Activated CD4-positive, alpha-beta T cell treated with anti-CD3 and anti-CD28 coated beads for 48 hours (primary cell): ENCODE results near the gene PDE9A.

ENCODE experiments used
- DNase-seq: peaks from one replicate; pipeline ENCODE4 v3.0.0-alpha.2; 2020

PDE9A gene

DNA sequence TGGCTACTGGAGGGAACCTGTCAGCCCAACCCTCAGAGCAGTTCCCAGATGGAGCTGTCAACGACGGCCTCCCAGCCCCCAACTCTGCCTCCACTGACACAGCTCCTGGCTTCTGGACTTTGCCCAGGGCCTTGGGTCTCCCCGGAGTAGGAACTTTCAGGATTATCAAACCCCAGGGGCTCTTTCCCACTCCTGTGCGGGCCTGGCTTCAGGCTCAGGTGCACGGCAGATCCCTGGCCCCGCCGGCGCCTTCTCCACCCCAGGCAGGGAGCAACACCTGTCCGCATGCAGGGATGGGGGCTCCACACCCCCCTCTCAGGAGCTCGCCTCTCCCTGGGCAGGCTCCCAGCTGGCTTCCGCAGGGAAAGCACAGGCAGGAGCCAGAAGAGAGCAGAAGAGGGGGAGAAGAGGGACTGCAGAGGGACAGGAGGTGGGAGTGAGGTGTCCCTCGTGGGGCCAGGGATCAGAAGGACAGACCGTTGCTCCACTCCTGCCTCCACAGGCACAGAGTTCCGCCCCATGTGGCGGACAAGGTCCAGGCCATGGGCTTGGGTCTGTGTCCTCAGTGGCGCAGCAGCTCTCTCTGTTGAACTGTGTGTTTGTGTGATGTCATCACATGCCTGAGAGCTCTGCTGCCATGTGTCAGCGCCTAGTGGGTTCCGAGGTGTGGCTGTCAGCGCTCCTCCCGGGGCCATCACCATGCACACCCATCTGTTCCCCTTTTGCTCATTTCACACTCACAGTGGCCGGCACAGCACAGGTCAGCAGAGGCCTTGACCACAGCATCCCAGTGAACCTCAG, 107.7 kb downstream of the PDE9A start:
- DNase-seq: no peak

GRCh38 chr21:42761776-42762335, 108.4 kb downstream of the PDE9A start:
- no peak for DNase-seq

DNA sequence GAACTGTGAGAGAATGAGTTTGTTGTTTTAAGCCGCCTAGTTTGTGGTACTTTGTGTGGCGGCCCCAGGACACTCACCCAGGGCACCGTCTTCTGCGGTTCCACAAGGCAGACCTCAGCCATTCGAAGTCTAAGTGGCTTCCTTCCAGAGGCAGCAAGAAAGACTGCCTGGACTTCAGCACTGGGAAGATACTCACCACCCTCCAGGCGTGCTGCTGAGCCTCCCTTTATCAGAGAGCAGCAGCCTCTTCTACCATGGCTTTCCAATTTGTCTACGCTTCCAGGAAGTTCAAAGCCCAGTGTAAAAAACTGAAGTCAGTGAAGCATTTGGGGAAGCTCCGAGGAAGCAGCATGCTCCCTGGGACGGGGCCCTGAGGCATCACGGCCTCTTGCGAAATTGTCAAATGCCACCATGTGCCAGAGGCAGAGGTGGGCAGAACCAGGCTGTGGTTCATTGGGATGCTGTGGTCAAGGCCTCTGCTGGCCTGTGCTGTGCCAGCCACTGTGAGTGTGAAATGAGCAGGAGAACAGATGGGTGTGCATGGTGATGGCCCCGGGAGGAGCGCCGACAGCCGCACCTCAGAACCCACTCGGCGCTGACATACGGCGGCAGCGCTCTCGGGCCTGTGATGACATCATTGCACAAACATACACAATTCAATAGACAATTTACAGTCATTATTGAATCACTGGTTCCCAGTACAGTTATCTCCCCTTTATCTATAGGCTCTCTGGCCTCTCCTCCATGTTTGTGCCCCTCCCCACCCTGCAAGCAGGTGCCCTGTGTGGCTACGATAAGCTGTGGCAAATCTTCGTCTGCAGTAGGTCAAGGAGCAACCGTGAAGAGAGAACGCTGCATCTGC, 110.4 kb downstream of the PDE9A start:
- DNase-seq: no peak

- no peak for DNase-seq
Measured at GRCh38 chr21:42764443-42764760, 111.0 kb downstream of the PDE9A start.

- no peak for DNase-seq
Measured at GRCh38 chr21:42764883-42765282, 111.5 kb downstream of the PDE9A start.

- DNase-seq: no peak
Measured at GRCh38 chr21:42765656-42766055, 112.2 kb downstream of the PDE9A start.

DNA sequence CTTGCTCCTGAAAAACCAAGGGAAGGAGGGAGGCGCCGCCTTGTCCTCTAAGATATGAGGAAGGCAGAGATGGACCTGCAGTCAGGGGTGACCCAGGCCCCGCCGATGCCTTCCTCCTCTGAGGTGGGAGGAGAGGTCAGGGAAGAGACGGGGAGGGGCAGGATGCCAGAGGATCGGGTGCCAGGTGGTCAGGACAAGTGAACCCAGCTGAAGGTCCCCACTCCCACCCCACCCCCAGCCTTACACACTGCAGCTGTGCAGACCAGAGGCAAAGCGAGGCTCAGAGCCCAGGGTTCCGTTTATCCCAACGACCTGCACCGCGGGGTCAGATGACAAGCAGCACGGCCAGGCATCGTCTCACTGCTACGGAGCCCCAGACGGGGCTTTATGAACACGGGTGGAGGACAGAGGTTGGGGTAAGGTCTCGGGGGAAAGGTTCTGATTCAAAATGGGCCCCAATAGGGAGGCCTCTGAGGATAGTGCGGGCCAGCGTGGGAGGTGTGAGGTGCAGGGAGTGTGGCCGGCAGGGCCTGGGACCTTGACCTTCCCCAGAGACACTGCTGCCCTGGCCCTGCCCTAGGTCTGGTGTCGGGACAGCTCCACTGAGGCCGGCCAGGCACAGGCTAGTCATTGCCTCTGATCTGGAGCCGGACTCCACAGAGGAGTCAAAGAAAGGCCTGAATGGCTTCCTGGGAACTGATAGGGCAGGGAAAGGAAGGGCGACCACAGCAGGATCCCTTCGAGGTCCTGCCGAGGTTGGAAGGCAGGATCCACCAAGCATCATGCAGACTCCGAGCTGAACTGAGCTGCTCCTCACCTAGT, 113.5 kb downstream of the PDE9A start:
- no peak for DNase-seq

DNA sequence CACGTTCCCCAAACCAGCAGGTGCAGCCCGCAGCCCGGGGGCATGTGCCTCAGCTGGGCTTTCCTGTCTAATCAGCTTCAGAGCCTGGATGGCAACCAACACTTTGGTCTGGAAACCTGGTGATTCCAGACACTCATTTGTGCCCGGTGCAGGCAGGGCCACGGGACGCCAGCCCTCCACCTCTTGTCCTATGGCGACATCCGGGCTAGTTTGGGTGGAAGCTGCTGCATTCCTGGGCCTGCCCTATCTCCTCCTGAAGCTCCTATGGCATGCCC, 114.1 kb downstream of the PDE9A start:
- no peak for DNase-seq

GRCh38 chr21:42768324-42769121, 115.1 kb downstream of the PDE9A start:
- no peak for DNase-seq

DNA sequence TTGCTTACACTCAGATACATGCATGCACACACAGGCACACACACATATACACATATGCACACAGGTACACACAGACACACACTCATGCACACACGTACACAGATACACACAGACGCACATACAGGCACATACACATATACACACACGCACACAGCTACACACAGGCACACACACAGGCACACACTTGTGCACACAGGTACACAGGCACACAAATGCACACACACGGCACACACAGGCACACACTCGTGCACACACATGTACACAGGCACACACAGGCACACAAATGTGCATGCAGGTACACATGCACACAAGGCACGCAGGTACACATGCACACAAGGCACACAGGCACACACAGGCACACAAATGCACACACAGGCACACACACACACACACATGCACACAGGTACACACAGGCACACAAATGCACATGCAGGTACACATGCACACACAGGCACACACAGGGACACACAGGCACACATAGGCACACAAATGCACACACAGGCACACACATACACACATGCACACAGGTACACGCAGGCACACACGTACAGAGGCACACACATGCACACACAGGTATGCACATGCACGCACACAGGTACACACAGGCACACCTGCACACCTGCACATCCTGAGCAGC, 115.9 kb downstream of the PDE9A start:
- DNase-seq: no peak

- DNase-seq: no peak
Measured at GRCh38 chr21:42769820-42770716, 116.6 kb downstream of the PDE9A start.

- no peak for DNase-seq
Measured at GRCh38 chr21:42770717-42771502, 117.5 kb downstream of the PDE9A start.

GRCh38 chr21:42771503-42771805, 118.0 kb downstream of the PDE9A start:
- no peak for DNase-seq

DNA sequence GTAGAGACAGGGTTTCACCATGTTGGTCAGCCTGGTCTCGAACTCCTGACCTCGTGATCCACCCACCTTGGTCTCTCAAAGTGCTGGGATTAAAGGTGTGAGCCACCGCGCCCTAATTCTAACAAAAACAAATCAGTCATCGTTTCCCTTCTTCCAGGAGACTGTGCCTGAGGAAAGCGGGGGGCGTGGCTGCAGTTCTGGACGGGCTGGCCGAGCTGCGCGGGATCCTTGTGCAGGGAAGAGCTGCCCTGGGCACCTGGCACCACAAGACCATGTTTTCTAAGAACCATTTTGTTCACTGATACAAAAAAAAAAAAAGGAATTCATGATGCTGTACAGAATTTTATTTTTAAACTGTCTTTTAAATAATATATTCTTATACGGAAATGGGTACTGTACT, 121.7 kb downstream of the PDE9A start:
- no peak for DNase-seq

- DNase-seq: no peak
Measured at GRCh38 chr21:42775891-42776290, 122.5 kb downstream of the PDE9A start.

DNA sequence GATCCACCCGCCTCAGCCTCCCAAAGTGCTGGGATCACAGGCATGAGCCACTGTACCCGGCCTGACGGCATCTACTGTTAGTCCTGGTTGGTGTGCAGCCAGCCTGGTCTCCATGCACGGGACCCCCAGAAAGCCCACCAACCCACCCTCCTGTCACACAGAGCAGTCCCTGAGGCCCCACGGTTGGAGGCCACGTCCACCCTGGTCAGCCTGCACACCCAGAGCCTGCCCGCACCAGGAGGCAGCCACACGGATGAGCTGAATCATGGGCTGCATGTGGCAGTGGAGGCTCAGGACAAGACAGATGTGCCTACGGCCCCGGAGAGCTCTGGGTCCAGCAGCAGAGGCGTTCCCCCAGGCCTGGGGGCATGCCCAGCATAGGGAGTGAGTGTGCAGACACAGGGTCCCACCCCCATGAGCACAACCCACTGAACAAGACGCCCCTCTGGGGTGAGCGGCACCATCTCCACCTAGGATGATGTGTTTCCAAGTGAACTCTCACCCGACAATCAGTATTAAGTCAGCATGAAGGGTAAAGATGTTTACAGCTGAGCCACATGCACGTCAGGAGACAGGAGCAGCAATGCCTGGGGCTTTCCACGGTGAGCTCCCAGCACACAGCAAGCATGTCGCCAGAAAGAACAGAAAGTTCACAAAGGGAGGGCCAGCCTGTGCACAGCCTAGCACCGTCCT, 123.8 kb downstream of the PDE9A start:
- no peak for DNase-seq

GRCh38 chr21:42777757-42778344, 124.4 kb downstream of the PDE9A start:
- no peak for DNase-seq

- no peak for DNase-seq
Measured at GRCh38 chr21:42779431-42779861, 126.0 kb downstream of the PDE9A start.

GRCh38 chr21:42780617-42781016, 127.2 kb downstream of the PDE9A start:
- DNase-seq: no peak
